ENCODE results near the gene PAEP.
"Not testable (repeated sequence)": the region's sequence is repeated elsewhere in the genome, so short reads cannot be mapped to it uniquely, and the experiment has no call there.

Gene PAEP

DNA sequence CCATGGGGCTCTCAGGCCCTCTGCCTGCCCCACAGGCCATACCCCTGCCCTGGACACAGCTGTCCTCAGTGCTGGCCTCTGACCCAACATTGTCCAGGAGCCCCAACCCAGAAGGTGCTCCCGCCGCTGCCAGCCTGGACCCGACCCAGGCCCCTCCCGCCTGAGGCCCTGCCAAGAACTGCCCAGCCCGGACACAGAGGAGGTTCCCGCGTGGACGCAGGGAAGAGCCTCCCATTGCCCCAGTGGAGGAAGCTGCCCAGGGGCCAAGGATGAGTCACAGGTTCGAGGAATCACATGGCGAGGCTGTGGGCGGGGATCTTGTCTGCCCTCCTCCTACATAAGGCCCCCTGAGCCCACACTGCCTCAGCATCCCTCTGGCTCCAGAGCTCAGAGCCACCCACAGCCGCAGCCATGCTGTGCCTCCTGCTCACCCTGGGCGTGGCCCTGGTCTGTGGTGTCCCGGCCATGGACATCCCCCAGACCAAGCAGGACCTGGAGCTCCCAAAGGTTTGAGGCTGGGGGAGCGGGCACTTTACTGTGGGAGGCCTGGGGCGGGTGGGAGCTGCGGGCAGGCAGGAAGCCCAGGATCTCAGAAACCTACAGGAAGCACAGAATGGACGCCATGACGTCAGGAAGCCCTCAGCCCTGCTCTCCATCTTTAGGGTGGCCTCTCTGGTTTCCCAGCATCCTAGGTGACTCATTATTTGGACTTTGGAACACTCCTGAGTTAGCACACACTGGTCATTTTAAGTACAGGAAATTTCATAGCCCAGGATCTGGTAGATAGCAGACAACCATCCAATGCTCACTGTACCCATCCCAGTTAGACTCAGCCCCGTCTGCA is at the start of gene PAEP:
Gene PAEP (plus strand): TSS at position 366 of the 844 bp plus-strand sequence.
- DNase-seq: no peak

DNA sequence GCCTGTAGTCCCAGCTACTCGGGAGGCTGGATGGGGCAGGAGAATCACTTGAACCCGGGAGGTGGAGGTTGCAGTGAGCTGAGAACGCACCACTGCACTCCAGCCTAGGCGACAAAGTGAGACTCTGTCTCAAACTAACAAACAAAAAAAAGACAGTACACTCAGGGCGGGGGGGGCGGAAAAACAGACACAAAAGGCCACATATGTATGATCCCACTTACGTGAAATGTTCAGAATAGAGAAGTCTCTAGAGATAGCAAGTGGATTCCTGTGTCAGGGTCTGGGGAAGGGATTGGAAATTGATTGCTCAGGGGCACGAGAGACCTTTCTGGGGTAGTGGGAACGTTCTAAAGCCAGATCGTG is 49.3 kb upstream of the PAEP start:
- no peak for DNase-seq

DNA sequence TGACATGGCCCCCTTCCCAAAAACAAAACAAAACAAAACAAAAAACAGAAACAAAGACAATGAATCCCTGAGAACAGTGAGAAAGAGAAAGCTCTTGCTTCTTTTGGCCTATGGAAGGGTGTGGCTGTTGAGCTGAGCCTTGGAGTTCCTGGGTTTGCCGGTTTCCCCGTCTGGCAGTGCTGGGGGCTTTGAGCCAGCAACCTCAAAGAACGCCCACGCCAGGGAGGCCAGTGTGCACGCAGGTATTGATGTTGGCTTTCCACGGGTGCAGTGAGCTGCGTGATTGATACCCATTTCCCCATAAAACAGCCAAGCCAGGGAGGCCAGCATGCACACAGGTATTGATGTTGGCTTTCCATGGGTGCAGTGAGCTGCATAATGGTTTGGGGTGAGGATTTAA is 48.7 kb upstream of the PAEP start:
- no peak for DNase-seq

DNA sequence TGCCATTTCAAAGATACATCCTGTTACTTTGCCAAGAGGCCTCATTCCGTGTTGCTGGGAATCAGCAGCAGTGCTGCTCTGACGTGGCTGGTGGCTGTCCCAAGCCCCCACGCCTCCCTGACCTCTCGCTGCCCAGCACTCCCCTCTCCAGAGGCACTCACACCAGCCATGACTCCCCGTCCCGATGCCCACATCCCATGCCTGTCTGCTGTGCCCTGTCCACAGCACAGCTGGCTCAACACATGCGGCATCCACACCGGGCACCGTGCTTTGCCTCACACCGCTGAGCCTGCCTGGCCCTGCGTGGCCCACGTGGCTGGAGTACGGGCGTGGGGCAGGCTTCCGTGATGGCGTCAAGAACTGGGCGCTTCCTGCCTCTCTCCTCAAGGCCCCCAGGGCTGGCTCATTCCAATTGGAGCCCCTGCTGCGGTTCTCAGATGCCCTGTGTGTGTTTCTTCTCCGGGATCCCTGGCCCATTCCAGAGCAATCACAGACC is 48.2 kb upstream of the PAEP start:
- no peak for DNase-seq

DNA sequence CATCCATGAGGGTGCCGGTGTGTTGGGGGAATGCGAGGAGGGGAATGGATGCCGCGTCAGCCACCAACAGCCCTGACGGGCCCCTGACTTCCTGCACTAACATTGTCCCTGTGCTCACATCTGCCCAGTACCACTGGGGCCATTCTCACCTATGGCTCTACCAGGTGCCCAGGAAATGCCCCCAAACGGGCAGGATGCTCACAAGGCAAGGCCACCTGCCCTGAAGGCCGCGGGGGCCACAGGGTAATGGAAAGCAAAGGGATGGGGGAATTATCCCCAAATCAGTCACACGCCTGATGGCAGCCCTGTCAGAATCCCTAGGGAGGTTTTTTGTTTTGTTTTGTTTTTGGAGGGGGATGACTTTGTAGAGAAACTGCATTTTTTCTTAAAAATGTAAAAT is 47.6 kb upstream of the PAEP start:
- DNase-seq: not testable (repeated sequence)

DNA sequence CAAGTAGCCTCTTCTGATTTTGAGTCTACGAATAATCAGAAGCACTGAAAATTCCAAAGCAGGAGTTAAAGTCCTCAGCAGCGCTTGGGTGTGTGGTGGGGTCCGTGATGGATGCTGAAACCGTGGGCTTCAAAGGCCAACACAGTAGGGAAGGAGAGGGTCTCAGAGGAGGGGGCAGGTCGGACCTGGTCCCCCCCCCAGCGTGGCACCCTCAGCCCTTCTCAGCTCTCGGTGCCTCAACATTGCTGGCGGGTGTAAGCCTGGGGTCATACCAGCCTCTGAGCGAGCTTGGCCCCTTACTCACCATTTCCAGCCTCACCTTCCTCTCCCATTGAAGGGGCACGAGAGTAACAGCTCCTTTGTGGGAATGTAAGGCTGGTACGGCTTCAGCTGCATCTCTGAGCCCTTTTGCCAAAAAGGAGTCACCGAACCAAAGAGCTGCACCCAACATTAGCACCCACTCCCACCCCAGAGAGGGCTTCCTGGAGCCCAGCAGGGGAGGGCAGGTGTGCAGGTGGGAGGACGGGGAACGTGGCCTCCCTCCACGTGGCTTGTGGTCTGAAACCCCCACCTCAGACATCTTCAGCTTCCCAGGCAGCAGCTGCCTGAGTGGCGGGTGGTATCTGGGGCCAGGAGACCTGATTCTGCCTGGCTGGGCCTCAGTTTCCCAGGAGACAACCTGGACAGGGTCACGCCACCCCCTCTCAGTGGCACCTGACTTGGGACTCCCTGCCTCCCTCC is 47.0 kb upstream of the PAEP start:
- no peak for DNase-seq

DNA sequence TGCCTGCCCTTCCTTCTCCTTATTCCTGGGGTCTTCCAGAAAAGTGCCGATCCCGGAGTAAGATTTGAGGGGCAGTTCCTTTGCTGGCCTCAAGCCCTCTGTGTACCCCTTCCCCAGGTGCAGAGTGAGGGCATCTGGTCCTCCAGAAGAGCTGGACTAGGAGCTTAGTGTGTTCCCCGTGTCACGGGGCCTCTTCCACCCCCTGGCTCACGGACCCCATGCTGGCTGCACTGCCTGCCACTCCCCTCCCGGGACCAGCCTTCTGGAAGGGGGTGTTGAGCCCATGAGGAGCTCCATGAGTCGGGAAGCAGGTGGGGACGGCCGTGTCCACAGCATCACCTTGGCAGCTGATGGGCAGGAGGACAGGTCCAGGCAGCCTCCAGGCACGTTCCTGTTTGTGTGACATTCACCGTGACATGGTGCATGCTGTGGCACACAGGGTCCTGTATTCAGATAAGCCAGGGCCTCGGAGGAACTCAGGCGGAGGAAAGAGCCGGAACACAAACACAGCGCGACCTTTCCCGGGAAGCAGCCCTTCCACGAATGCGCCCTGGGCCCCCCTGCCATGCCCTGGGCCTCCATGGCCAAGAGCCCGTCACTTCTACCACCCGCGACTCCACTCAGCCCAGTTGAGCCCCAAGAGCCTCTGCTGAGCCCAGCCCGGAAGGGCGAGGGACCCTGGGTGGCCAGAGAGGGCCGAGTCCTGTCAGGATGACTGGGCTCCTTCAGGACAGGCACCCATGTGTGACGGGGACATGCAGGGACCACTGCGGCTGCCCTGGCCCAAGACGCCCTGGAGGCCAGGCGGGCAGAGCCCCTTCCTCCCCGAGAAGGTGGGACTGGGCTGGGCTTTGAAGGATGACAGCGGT is 46.2 kb upstream of the PAEP start:
- no peak for DNase-seq

DNA sequence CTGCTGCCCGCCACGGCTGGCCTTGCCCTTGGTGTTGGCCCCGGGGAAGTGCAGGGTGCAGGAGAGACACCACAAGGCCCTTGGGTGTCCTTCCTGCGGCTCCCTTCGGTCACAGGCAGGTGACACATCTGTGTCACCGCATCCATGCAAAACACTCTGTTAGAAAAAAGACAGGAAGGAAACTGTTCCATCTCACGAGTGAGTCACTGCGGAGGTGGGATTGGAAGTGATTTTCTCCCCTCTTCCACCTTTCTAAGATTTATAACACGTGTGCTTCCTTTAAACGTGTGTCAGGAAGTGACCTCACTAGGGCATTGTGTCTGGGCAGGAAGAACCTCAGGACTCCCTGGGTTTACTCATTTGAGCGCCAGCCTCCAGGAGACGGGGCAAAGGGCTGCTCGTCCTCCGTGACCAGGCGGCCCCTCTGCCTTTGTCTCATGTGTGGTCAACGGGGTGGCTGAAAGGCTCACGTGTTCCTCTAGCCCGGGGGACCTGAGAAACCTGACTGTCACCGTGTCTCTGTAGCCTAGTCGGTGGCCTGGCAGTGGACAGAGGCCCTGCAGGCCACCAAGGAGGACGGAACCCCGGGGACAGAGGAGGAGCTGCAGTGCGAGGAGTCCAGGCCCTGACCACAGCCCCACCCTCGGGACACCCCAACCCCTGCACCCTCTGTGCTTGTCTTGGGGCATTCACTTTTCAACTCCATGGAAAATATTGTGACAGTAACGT is 45.3 kb upstream of the PAEP start:
- no peak for DNase-seq

DNA sequence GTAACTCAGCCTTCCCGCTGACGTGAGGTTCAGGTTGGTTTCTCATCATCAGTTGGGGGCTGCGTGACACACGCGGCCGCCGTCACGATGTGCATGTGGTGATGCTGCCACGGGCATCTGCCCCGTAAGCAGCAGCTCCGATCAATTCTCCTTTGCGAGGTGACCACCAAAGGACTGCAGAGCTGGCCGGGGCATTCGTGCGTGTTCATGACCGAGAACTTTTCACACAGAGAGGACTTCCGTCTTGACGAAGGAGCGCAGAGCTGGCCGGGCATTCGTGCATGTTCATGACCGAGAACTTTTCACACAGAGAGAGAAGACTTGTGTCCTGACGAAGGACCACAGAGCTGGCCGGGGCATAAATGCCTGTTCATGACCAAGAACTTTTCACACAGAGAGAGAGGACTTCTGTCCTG is 44.1 kb upstream of the PAEP start:
- DNase-seq: no peak

DNA sequence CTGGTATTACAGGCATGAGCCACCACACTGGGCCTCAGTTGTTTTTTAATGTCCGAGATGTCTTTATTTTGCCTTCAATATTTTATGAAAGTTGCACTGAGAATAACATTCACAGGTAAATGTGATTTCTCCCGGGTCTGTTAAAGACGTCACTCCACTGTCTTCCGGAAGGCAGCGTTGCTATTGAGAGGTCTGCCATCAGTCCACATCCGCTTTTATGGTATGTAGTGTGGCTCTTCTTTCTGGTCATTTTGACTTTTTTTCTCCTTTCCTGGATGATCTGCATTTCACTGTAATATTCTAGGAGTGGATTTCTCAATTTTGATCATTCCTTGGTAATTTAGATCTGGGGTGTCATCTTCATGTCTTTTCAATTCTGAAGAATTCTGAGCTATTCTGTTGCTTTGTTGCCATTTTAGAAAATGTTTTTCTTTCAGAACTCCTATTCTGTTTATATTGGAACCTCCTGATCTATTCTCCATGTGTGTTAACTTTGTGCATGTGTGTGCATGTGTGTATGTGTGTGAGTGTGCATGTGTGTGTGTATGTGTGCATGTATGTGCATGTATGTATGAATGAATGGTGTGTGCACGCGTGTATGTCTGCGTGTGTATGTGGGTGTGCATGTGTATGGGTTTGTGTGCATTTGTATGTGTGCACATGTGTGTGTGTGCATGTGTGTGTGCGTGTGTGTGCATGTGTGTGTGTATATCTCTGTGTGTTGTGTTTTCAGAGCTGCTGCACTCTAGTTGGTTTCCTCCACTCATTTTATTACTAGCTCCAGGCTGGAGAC is 42.2 kb upstream of the PAEP start:
- DNase-seq: no peak

DNA sequence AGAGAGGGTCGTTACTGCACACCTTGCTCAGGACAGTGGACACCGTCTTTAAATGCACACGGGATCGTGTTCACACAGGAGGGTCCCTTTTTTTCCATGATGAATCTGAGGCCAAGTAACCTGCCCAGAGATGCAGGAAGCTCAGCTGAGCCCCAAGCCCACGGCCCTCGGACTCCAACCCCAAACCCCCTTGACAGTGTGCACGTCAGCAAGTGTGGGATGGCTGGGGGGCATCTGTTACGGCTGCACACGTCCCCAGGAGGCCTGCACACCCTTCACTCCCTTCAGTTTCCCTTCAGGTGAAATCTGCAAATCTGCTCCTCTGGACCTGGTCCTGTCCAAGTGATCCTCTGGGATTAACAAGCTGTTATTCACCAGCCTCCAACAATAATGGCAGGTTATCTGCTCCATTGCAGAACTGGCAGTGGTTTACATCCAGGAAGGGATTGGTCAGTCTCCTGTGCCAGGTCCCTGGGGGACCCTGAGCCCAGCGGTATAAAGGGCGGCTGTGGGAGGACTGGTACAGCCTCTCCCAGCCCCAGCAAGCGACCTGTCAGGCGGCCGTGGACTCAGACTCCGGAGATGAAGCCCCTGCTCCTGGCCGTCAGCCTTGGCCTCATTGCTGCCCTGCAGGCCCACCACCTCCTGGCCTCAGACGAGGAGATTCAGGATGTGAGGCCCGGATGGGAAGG is 40.5 kb upstream of the PAEP start, which contains the start of gene LCN1:
Gene LCN1 (plus strand): TSS at position 525 of the 692 bp plus-strand sequence. CDS start 58 bp downstream, at position 583.
- DNase-seq: no peak

DNA sequence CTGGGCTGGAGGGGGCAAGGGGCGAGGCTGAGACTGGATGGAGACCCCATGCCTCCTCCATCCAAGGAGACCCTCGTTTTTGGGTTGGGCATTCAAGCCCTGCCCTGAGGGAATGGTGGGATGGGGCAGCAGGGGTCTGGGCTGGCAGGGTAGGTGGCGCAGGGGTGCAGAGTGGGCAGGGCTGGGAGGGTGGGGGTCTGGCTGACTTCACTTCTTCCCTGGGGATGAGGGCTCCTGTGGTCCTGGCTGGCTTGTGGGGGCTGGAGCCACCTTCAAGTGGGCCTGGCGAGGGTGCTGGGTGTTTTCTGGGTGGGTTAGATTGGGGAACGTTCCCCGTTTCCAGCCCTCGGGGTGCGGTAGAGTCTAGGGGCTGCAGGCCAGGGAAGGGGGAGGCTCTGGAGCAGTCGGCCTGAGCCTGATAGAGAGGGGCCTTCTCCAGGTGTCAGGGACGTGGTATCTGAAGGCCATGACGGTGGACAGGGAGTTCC is 39.9 kb upstream of the PAEP start:
- DNase-seq: no peak

DNA sequence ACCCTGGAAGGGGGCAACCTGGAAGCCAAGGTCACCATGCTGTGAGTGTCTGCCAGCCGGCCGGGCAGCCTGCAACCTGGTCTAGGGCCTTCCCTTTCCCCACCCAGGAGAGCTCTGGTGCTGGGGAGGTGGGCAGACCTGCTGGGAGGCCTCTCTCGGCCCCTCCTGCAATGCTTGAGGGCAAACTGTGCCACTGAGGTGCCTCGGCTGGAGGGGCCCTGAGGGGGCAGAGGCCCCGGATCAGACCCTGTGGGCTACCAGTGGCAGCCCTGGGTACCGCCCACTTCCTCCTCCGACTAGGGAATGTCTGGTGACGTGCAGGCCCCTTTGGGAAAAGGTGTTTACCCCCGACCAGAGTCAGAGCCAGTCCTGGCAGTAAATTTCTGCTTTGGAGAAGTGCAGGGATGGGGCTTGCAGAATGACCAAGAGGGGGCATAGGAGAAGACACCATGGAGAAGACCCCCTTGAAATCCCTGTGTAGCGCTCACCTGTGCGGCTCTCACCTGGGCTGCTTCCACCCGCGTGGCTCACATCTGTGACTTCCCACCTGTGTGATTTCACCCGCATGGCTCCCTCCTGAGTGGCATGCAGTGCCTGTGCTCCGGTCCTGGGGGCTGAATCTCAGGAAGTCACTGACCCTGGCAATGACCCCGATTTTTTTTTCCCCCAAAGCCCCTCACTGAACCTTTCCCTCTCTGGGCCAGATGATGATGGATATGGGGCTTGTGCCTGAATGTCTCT is 39.2 kb upstream of the PAEP start:
- no peak for DNase-seq

DNA sequence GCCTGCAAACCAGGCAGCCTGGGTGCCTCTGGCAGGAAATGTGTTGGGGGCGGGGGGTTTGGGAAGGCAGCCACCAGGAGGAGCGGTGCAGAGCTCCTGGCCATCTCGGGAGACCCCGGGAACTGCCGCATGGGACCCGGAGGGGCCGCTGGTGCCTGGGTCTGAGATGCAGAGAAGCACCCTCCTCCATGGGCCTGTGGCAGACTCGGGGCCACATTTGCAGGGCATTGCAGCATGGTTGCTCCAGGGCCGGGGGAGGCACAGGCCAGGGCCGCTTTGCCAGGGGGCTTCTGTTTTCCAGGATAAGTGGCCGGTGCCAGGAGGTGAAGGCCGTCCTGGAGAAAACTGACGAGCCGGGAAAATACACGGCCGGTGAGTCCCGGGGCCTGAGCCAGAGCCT is 38.6 kb upstream of the PAEP start:
- DNase-seq: no peak

DNA sequence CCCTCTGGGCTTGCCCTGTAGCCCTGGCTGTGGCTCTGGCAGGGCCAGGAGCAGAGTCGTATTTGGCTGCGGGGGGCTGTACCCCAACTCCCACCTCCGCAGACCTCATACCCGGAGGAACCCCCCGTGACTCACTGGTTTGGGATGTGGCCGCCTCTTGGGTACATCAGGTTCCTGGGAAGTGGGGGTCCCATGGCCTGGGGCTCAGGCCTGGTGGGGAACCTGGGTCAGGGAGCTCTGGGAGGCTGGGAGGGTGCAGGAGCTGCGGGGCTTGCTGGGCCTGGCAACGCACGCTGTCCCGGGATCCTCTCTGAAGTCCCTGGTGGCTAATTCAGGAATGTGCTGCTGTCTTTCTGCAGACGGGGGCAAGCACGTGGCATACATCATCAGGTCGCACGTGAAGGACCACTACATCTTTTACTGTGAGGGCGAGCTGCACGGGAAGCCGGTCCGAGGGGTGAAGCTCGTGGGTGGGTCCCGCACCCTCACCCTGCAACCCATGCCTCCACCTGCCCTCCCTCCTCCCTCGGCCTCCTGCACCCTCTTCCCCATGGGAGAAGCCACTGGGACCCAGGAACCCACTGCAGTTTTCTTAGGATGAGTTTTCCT is 37.9 kb upstream of the PAEP start:
- no peak for DNase-seq

DNA sequence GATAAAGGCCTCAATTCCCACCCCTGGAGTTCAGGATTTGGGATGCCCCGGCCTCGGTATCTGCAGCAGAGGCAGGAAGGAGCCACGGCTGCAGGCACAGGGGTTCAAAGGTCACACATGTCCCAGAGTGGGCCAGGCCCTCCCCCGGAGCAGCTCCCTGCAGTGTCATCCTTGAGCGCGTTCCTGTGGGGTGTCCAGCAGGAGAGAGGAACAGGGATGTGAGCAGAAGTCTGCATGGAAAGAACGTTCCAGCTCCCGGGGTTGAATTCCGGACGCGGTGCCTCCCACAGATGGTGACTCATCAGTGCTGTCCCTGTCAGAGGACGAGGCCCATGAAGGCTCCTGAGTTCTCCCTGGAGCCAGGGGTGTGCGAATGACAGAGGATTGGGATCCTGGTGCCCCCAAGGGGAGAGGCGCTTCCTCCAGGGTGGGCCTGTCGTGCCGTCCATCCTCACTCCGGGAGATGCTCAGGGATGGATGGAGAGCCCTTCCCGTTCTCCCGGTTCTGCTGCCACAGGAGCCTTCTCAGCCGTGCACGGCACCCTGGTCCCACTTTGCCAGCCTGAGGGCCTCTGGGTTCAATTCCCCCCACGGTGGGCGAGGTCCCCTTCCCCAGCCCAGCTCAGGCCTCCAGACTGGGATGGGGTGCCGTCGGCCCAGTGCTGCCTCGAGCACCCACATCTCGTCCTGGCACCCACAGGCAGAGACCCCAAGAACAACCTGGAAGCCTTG is 37.3 kb upstream of the PAEP start:
- DNase-seq: no peak

DNA sequence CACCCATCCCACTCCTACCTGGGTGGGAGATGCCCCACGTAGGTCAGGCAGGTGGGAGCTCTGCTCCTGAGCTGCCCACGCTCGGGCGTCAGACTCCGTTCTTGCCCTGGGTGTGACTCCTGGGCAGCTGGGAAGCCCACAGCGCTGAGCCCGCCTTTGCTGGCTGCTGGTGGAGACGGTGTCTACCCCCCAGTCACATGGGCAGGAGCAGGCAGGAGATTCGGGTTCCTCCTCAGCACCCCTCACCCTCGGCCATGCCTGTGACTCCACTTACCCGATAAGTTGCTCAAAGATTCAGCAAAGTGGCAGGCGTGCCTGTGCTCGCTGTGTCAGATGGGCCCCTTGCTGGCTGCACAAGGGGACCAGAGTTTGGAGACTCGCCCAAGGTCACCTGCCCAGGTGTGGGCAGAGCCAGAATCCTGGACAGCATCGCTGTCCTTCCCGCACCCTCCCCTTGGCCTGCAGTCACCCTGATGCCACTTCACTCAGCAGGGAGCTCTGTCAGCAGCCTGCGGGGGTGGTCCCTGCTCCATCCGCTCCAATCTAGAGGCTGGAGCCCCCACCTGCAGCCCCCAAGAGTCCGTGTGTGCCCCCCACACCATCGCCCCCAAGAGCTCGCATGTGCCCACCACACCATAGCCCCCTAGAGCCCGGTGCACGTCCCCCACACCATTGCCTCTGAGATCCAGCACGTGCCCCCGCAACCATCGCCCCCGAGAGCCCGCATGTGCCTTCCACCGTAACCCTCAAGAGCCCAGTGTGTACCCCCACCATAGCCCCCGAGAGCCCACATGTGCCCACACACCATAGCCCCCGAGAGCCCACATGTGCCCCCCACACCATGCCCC is 36.1 kb upstream of the PAEP start:
- no peak for DNase-seq
